HEK293 (cell line): ENCODE data around the gene DYNLL1.

Experiments used
- FEZF1 ChIP-seq: fragments of 450-650 bp; formaldehyde crosslinking; IDR thresholded peaks from 2 replicates; pipeline ENCODE4 v1.5.1; 2016; ENCODE audit warnings: missing biosample characterization, missing genetic modification characterization
- MEIS1 ChIP-seq: sonication (generic); formaldehyde crosslinking; IDR thresholded peaks from 2 replicates; pipeline ENCODE4 v1.8.1; 2022; ENCODE audit warnings: missing genetic modification reagents, mild to moderate bottlenecking, borderline replicate concordance
- ZBTB17 ChIP-seq: fragments of 450-650 bp; formaldehyde crosslinking; IDR thresholded peaks from 2 replicates; pipeline ENCODE4 v1.5.1; 2016; ENCODE audit warnings: missing biosample characterization, missing genetic modification characterization
- ZEB2 ChIP-seq: fragments of 450-650 bp; formaldehyde crosslinking; IDR thresholded peaks from 2 replicates; pipeline ENCODE4 v1.5.1; 2016; ENCODE audit warnings: missing biosample characterization, missing genetic modification characterization
- ZFHX2 ChIP-seq: fragments of 450-650 bp; formaldehyde crosslinking; conservative IDR thresholded peaks from 2 replicates; pipeline ENCODE4 v1.5.1; 2016; ENCODE audit warnings: missing biosample characterization, missing genetic modification characterization
- ZIC2 ChIP-seq: fragments of 450-650 bp; formaldehyde crosslinking; IDR thresholded peaks from 2 replicates; pipeline ENCODE4 v1.5.1; 2016; ENCODE audit warnings: missing biosample characterization, missing genetic modification characterization
- ZNF146 ChIP-seq: fragments of 450-650 bp; formaldehyde crosslinking; IDR thresholded peaks from 2 replicates; pipeline ENCODE4 v1.5.1; 2016; ENCODE audit warnings: missing biosample characterization, missing genetic modification characterization
- ZNF239 ChIP-seq: fragments of 450-650 bp; formaldehyde crosslinking; IDR thresholded peaks from 2 replicates; pipeline ENCODE4 v1.5.1; 2016; ENCODE audit warnings: missing biosample characterization, missing genetic modification characterization
- ZNF24 ChIP-seq: fragments of 450-650 bp; formaldehyde crosslinking; IDR thresholded peaks from 2 replicates; pipeline ENCODE4 v1.5.1; 2016; ENCODE audit warnings: missing biosample characterization, missing genetic modification characterization
- ZNF266 ChIP-seq: fragments of 450-650 bp; formaldehyde crosslinking; IDR thresholded peaks from 2 replicates; pipeline ENCODE4 v1.5.1; 2016; ENCODE audit warnings: missing biosample characterization, missing genetic modification characterization, low read depth
- ZNF324 ChIP-seq: fragments of 450-650 bp; formaldehyde crosslinking; IDR thresholded peaks from 2 replicates; pipeline ENCODE4 v1.5.1; 2016; ENCODE audit warnings: missing biosample characterization, missing genetic modification characterization
- ZNF341 ChIP-seq: fragments of 450-650 bp; formaldehyde crosslinking; IDR thresholded peaks from 2 replicates; pipeline ENCODE4; 2016; ENCODE audit warnings: low read depth, missing biosample characterization, missing genetic modification characterization
- ZNF426 ChIP-seq: fragments of 450-650 bp; formaldehyde crosslinking; IDR thresholded peaks from 2 replicates; pipeline ENCODE4 v1.5.1; 2017; ENCODE audit warnings: missing biosample characterization, missing genetic modification characterization, mild to moderate bottlenecking, inconsistent platforms, moderate library complexity
- ZNF548 ChIP-seq: fragments of 450-650 bp; formaldehyde crosslinking; IDR thresholded peaks from 2 replicates; pipeline ENCODE4 v1.5.1; 2016; ENCODE audit warnings: missing biosample characterization, missing genetic modification characterization
- ZNF555 ChIP-seq: fragments of 450-650 bp; formaldehyde crosslinking; conservative IDR thresholded peaks from 2 replicates; pipeline ENCODE4 v1.5.1; 2017; ENCODE audit warnings: missing biosample characterization, mild to moderate bottlenecking, missing genetic modification characterization, inconsistent platforms
- ZNF585B ChIP-seq: fragments of 450-650 bp; formaldehyde crosslinking; IDR thresholded peaks from 2 replicates; pipeline ENCODE4 v1.5.1; 2016; ENCODE audit warnings: missing biosample characterization, missing genetic modification characterization
- ZNF600 ChIP-seq: fragments of 450-650 bp; formaldehyde crosslinking; IDR thresholded peaks from 2 replicates; pipeline ENCODE4 v1.5.1; 2016; ENCODE audit warnings: missing biosample characterization, missing genetic modification characterization
- ZNF610 ChIP-seq: fragments of 450-650 bp; formaldehyde crosslinking; IDR thresholded peaks from 2 replicates; pipeline ENCODE4 v1.5.1; 2016; ENCODE audit warnings: missing biosample characterization, missing genetic modification characterization, borderline replicate concordance
- ZNF654 ChIP-seq: fragments of 450-650 bp; formaldehyde crosslinking; IDR thresholded peaks from 2 replicates; pipeline ENCODE4 v1.5.1; 2016; ENCODE audit warnings: low read depth, missing biosample characterization, missing genetic modification characterization
- ZNF707 ChIP-seq: fragments of 450-650 bp; formaldehyde crosslinking; IDR thresholded peaks from 2 replicates; pipeline ENCODE4 v1.5.1; 2016; ENCODE audit warnings: missing biosample characterization, missing genetic modification characterization
- ZNF747 ChIP-seq: fragments of 450-650 bp; formaldehyde crosslinking; IDR thresholded peaks from 2 replicates; pipeline ENCODE4 v1.5.1; 2016; ENCODE audit warnings: missing biosample characterization, missing genetic modification characterization
- ZNF785 ChIP-seq: fragments of 450-650 bp; formaldehyde crosslinking; IDR thresholded peaks from 2 replicates; pipeline ENCODE4 v1.5.1; 2016; ENCODE audit warnings: missing biosample characterization, missing genetic modification characterization
- TF ChIP-seq, protein P1 (sequence below): fragments of 450-650 bp; formaldehyde crosslinking; IDR thresholded peaks from 2 replicates; pipeline ENCODE4; 2016; ENCODE audit warnings: missing biosample characterization, missing genetic modification characterization
- TF ChIP-seq, protein P2 (sequence below): fragments of 450-650 bp; IDR thresholded peaks from 2 replicates; pipeline ENCODE4 v1.5.1; 2018; ENCODE audit warnings: missing biosample characterization, mild to moderate bottlenecking, missing genetic modification characterization
- TF ChIP-seq, protein P3 (sequence below): fragments of 450-650 bp; formaldehyde crosslinking; IDR thresholded peaks from 2 replicates; pipeline ENCODE4 v1.5.1; 2016; ENCODE audit warnings: missing biosample characterization, missing genetic modification characterization
- TF ChIP-seq, protein P4 (sequence below): fragments of 450-650 bp; formaldehyde crosslinking; IDR thresholded peaks from 2 replicates; pipeline ENCODE4 v1.5.1; 2016; ENCODE audit warnings: missing biosample characterization, missing genetic modification characterization
- TF ChIP-seq, protein P5 (sequence below): fragments of 450-650 bp; formaldehyde crosslinking; IDR thresholded peaks from 2 replicates; pipeline ENCODE4 v1.5.1; 2016; ENCODE audit warnings: missing biosample characterization, missing genetic modification characterization
- TF ChIP-seq, protein P6 (sequence below): fragments of 450-650 bp; formaldehyde crosslinking; IDR thresholded peaks from 2 replicates; pipeline ENCODE4 v1.5.1; 2017; ENCODE audit warnings: missing biosample characterization, missing genetic modification characterization
- TF ChIP-seq, protein P7 (sequence below): fragments of 450-650 bp; formaldehyde crosslinking; IDR thresholded peaks from 2 replicates; pipeline ENCODE4 v1.5.1; 2016; ENCODE audit warnings: missing biosample characterization, missing genetic modification characterization

The DYNLL1 gene

DNA sequence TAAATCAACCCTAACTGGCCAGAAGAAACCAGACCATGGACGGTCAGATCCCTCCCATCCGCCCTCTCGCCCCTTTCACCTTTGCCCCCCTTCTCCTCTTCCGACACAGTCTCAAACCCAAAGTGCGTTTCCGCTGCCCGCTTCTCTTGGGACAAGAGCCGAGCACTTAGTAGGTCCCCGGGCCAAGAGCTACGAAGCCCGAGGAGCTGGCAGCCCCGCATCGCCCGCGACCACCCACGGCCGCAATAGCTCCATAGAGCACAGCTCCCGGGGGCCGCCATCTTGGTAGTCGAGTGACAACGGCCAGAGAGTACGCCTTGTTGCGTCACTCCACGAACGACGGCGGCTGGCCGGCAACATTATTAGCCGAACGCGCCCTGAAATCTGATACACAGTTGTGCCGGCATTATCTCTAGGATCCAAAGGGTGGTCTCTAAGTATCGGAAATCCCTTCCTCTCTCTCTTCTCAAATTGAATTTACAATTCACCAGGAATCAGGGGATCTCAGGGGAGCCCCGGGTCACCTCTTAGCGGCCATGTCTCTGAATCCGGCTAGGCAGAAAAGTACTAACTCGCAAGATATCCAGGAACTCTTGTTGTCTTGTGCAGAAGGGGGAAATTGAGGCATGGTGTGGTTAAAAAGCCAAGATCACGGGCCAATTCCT lies 33.1 kb downstream of the DYNLL1 start, which contains the start of gene COQ5 (continued):
- no peak for TF ChIP-seq ZNF785 (tag by site-specific recombination)
- TF ChIP-seq ZNF747, result no peak
- TF ChIP-seq ZNF324 (tag by site-specific recombination), result peak; percentile 79
- TF ChIP-seq ZNF707, result no peak
- TF ChIP-seq, protein P1, sequence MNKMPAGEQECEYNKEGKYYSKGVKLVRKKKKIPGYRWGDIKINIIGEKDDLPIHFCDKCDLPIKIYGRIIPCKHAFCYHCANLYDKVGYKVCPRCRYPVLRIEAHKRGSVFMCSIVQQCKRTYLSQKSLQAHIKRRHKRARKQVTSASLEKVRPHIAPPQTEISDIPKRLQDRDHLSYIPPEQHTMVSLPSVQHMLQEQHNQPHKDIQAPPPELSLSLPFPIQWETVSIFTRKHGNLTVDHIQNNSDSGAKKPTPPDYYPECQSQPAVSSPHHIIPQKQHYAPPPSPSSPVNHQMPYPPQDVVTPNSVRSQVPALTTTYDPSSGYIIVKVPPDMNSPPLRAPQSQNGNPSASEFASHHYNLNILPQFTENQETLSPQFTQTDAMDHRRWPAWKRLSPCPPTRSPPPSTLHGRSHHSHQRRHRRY, result no peak
- TF ChIP-seq ZNF239 (tag by site-specific recombination), result no peak
- TF ChIP-seq, protein P2, sequence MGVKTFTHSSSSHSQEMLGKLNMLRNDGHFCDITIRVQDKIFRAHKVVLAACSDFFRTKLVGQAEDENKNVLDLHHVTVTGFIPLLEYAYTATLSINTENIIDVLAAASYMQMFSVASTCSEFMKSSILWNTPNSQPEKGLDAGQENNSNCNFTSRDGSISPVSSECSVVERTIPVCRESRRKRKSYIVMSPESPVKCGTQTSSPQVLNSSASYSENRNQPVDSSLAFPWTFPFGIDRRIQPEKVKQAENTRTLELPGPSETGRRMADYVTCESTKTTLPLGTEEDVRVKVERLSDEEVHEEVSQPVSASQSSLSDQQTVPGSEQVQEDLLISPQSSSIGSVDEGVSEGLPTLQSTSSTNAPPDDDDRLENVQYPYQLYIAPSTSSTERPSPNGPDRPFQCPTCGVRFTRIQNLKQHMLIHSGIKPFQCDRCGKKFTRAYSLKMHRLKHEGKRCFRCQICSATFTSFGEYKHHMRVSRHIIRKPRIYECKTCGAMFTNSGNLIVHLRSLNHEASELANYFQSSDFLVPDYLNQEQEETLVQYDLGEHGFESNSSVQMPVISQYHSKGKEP (tag by site-specific recombination), result 0 out of 2 replicates have a peak, but pooled peaks have one; percentile 6
- TF ChIP-seq ZFHX2, result peak; percentile 87
- peak; percentile 86 for TF ChIP-seq ZEB2
- no peak for TF ChIP-seq ZNF426 (tag by site-specific recombination)
- TF ChIP-seq ZNF341, result peak; percentile 51
- 0 out of 2 replicates have a peak, but pooled peaks have one; percentile 20 for TF ChIP-seq ZIC2 (tag by site-specific recombination)
- TF ChIP-seq ZNF585B (tag by site-specific recombination), result no peak
- TF ChIP-seq ZNF555 (tag by site-specific recombination), result no peak
- TF ChIP-seq ZNF146 (tag by site-specific recombination), result no peak
- no peak for TF ChIP-seq ZNF654 (tag by site-specific recombination)
- TF ChIP-seq, protein P3, sequence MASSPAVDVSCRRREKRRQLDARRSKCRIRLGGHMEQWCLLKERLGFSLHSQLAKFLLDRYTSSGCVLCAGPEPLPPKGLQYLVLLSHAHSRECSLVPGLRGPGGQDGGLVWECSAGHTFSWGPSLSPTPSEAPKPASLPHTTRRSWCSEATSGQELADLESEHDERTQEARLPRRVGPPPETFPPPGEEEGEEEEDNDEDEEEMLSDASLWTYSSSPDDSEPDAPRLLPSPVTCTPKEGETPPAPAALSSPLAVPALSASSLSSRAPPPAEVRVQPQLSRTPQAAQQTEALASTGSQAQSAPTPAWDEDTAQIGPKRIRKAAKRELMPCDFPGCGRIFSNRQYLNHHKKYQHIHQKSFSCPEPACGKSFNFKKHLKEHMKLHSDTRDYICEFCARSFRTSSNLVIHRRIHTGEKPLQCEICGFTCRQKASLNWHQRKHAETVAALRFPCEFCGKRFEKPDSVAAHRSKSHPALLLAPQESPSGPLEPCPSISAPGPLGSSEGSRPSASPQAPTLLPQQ (tag by site-specific recombination), result peak; percentile 72
- TF ChIP-seq, protein P4, sequence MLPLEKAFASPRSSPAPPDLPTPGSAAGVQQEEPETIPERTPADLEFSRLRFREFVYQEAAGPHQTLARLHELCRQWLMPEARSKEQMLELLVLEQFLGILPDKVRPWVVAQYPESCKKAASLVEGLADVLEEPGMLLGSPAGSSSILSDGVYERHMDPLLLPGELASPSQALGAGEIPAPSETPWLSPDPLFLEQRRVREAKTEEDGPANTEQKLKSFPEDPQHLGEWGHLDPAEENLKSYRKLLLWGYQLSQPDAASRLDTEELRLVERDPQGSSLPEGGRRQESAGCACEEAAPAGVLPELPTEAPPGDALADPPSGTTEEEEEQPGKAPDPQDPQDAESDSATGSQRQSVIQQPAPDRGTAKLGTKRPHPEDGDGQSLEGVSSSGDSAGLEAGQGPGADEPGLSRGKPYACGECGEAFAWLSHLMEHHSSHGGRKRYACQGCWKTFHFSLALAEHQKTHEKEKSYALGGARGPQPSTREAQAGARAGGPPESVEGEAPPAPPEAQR (tag by site-specific recombination), result no peak
- TF ChIP-seq, protein P5, sequence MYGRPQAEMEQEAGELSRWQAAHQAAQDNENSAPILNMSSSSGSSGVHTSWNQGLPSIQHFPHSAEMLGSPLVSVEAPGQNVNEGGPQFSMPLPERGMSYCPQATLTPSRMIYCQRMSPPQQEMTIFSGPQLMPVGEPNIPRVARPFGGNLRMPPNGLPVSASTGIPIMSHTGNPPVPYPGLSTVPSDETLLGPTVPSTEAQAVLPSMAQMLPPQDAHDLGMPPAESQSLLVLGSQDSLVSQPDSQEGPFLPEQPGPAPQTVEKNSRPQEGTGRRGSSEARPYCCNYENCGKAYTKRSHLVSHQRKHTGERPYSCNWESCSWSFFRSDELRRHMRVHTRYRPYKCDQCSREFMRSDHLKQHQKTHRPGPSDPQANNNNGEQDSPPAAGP (tag by site-specific recombination), result peak; percentile 84
- 0 out of 2 replicates have a peak, but pooled peaks have one; percentile 19 for TF ChIP-seq ZNF610 (tag by site-specific recombination)
- TF ChIP-seq ZNF600 (tag by site-specific recombination), result peak; percentile 90
- TF ChIP-seq, protein P6, sequence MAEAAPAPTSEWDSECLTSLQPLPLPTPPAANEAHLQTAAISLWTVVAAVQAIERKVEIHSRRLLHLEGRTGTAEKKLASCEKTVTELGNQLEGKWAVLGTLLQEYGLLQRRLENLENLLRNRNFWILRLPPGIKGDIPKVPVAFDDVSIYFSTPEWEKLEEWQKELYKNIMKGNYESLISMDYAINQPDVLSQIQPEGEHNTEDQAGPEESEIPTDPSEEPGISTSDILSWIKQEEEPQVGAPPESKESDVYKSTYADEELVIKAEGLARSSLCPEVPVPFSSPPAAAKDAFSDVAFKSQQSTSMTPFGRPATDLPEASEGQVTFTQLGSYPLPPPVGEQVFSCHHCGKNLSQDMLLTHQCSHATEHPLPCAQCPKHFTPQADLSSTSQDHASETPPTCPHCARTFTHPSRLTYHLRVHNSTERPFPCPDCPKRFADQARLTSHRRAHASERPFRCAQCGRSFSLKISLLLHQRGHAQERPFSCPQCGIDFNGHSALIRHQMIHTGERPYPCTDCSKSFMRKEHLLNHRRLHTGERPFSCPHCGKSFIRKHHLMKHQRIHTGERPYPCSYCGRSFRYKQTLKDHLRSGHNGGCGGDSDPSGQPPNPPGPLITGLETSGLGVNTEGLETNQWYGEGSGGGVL, result 0 out of 2 replicates have a peak, but pooled peaks have one; percentile 47
- peak; percentile 98 for TF ChIP-seq ZBTB17 (tag by site-specific recombination)
- TF ChIP-seq, protein P7, sequence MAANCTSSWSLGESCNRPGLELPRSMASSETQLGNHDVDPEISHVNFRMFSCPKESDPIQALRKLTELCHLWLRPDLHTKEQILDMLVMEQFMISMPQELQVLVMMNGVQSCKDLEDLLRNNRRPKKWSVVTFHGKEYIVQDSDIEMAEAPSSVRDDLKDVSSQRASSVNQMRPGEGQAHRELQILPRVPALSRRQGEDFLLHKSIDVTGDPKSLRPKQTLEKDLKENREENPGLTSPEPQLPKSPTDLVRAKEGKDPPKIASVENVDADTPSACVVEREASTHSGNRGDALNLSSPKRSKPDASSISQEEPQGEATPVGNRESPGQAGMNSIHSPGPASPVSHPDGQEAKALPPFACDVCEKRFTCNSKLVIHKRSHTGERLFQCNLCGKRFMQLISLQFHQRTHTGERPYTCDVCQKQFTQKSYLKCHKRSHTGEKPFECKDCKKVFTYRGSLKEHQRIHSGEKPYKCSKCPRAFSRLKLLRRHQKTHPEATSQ (tag by site-specific recombination), result no peak
- no peak for TF ChIP-seq ZNF548 (tag by site-specific recombination)
- no peak for TF ChIP-seq MEIS1 (CRISPR knock-in tag)
- no peak for TF ChIP-seq FEZF1 (tag by site-specific recombination)
- TF ChIP-seq ZNF266 (tag by site-specific recombination), result no peak
- peak; percentile 78; the same call in 1 of the 2 replicates for TF ChIP-seq ZNF24
